Activated CD4-positive, alpha-beta T cell treated with anti-CD3 and anti-CD28 coated beads, Interleukin-2, amount 50 U/mL, for 16 hours (primary cell): ENCODE results near the gene ISLR.
A peak's percentile ranks its signal among the peaks of the same experiment; 100 is the strongest.

Experiments
- DNase-seq: peaks from one replicate; pipeline ENCODE4 v3.0.0-alpha.2; 2020

ISLR gene

GRCh38 chr15:74173380-74174218, at the start of gene ISLR:
ISLR (plus strand) TSS chr15:74173710; CDS start chr15:74174859, 1,149 bp downstream.
- no peak for DNase-seq

- DNase-seq, result no peak
Observed at GRCh38 chr15:74124196-74124595, 49.3 kb upstream of the ISLR start.

- no peak for DNase-seq
Observed at GRCh38 chr15:74124759-74125158, 48.8 kb upstream of the ISLR start.

- DNase-seq, result peak; percentile 88
Observed at GRCh38 chr15:74127255-74127953, 46.1 kb upstream of the ISLR start.

- DNase-seq, result no peak
Observed at GRCh38 chr15:74127954-74128784, 45.3 kb upstream of the ISLR start.

- DNase-seq, result no peak
Observed at GRCh38 chr15:74128785-74129585, 44.5 kb upstream of the ISLR start.

- DNase-seq, result no peak
Observed at GRCh38 chr15:74129586-74130154, 43.8 kb upstream of the ISLR start.

GRCh38 chr15:74130155-74130848, 43.2 kb upstream of the ISLR start, which contains the start of gene ISLR2:
ISLR2 (plus strand) TSS chr15:74130586; CDS start chr15:74132755, 2,169 bp downstream.
- no peak for DNase-seq

GRCh38 chr15:74130849-74131627, 42.5 kb upstream of the ISLR start:
- DNase-seq, result no peak

GRCh38 chr15:74131628-74132413, 41.7 kb upstream of the ISLR start:
- DNase-seq, result no peak

GRCh38 chr15:74132681-74133651, 40.5 kb upstream of the ISLR start:
- DNase-seq, result peak; percentile 32

GRCh38 chr15:74133694-74134386, 39.7 kb upstream of the ISLR start:
- DNase-seq, result no peak

- peak; percentile 27 for DNase-seq
Observed at GRCh38 chr15:74134387-74135027, 39.0 kb upstream of the ISLR start.

- no peak for DNase-seq
Observed at GRCh38 chr15:74135041-74135565, 38.4 kb upstream of the ISLR start.

GRCh38 chr15:74136540-74136813, 37.0 kb upstream of the ISLR start:
- DNase-seq, result no peak

GRCh38 chr15:74136814-74137536, 36.5 kb upstream of the ISLR start:
- no peak for DNase-seq

GRCh38 chr15:74137537-74137894, 36.0 kb upstream of the ISLR start:
- no peak for DNase-seq
